CD4-positive, alpha-beta T cell treated with Interleukin-12 subunit alpha and Interleukin-12 subunit beta, for 1 hour (primary cell): ENCODE results near the gene ASAP3.

ENCODE experiments used
- DNase-seq: peaks from one replicate; pipeline ENCODE4 v3.0.0-alpha.2; 2020

The ASAP3 gene

DNA sequence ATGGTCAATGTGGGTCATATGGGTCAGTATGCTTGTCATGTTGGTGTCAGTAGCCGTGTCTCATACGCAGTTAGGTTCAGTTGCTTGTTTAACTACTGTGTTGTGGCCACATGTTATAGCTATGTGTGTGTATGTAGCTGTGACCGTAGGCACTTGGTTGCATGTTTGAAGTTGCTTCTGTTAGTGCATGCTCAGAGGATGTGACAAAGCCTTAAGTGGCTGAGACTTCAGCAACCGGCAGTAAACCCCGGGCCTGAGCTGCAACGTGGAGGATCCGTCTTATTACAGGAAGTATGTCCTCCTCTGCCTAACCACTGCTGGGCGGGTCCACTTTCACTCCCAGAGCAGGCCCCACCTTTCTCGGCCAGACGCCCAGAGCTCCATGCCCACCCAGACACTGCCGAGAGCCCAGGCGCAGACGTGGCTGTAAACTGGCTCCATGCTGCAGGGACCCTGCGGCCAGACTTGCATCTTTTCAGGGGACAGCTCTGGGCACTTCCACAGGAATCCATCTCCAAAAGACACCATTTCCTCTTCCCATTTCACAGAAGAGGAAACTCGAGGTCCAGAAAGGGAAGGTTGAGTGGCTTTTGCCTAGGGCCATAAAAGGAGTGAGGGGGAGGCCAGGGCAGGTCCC, 61.6 kb downstream of the ASAP3 start:
- DNase-seq = peak; percentile 42

DNA sequence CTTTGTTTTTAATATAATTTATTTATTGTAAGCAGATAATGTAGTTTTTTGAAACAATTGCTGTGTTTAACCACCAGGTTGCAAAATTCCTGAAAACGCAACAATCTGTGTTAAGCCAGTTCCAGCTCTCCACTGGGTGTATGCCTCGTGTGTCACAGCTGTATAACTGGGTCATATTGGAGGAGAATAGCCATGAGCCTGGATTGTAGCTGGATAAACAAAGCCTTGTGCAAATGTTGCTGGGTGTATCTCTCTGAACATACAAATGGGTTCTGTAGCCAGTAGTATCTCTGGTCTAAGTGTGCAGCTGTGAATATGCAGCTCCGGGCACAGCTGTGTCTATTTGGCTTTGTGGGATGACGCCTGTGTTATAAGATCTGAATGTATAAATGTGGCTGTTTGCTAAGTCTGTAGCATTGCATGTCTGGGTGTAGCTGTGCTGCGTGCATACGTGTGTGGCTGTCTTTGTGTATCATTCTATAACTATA, 62.2 kb downstream of the ASAP3 start:
- no peak for DNase-seq

GRCh38 chr1:23421343-23421742, 62.6 kb downstream of the ASAP3 start:
- DNase-seq = no peak

DNA sequence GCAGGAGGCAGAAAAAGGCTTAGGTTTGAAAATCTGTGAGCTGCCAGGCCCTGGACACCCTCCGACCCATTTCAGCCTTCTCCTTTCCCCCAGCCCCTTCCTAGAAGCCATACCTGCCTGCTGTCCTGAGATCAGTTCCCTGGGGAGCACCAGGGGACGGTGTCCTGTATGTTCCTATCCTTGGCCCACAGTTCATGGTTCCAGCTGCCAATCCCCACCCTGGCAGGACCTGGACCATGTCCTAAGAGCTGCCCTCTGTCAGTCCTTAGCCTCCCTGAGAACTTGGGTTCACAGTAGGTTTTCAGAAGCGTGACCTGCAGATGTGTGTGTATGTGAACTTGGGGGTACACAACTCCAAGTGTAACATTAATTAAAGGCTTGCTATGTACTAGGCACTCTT, 63.2 kb downstream of the ASAP3 start:
- no peak for DNase-seq

DNA sequence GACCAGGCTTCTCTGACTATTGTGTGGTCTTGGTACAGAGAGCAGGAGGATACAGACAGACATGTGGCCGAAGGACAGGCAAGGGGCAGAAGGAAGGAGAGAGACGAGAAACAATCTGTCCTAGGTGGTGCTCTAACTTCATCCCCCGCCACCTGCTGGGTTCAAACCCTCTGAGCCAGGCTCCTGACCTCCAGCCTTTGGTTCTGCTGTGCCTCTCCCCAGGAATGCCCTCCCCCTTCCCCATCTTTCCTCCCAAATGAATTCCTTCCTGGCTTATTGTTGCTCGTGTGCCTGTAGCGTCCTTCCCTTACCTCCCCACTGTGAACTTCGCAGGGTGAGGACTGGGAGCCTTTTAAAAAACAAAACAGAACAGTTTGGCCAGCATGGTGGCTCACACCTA, 64.8 kb downstream of the ASAP3 start:
- DNase-seq = no peak

GRCh38 chr1:23417570-23417969, 66.4 kb downstream of the ASAP3 start:
- DNase-seq = no peak

DNA sequence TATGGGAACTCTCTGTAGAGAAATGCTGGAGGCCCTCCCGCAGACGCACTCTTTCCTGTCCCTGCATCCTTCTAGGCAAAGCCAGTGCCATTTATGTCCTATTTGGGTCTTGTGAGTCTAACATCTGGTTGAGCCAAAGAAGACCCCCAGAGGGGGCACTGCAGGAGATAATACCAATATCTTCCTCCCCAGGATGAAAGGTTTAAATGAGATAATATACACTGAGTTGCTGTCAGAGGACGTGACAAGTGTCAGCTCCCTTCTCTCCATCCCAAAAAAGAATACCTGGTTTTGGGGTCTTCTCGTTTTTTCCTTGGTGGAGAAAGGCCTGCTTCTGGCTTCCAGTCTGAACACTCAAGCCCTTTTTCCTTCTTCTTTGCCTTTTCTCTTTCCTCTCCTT, 67.0 kb downstream of the ASAP3 start:
- DNase-seq = no peak

DNA sequence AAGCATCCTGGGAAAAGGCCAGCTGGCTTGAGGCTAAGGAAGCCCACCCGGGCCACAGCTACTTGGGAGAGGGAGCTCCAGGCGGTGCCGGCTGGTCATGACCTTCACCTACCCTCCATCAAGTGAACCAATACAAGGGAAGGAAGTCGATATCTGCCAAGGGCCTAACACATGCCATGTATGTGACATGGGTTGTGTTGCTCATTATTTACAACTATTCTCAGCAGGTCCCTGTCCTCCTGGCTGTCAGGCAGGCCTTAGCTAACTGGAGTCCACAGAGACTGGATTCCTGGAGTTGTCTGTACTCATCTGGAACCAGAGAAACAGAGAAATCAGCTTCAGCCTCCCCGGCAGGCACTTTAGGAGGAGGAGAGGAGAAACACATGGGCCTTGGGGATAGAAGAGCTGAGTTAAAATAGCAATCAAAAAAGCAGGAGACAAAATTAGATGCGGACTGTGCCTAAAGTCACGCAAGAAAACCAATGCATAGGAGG, 75.1 kb downstream of the ASAP3 start:
- DNase-seq = no peak

GRCh38 chr1:23407016-23407630, 76.9 kb downstream of the ASAP3 start:
- no peak for DNase-seq

- DNase-seq = no peak
These were observed 78.0 kb downstream of the ASAP3 start for GRCh38 chr1:23405946-23406345.

DNA sequence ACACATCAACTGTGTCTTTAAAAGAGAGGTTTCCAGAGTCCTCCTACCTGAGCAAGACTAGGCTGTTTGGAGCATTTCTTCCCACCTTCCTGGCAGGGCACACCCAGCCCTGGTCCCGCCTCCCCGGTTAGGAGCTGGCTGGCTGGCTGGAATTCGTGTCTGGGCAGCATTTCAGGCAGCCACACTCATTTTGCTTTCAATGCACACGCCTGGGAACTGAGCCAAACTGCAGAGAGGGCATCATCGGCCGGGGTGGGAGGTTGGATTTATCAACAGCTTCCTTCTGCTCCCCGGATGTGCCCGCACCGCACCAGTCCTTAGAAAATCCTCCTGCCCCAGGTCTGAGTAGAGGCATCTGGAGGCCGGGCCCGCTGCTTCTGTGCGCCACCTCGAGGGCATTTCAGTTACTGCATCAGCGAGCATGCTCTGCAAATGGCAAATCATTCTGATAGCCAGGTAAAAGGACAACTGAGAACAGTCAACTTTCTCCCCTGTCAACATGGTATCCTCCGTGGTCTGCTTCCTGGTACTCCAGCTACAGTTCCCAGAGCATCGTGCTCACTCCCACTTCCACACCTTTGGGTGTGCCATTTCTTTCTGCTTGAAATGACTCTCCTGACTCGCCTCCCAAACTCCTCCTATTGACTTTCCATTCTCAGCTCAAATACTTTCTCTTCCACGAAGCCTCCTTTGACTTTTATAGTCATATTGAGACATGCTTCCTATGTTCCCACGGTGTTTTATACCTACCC, 80.1 kb downstream of the ASAP3 start:
- DNase-seq = peak; percentile 80

GRCh38 chr1:23403355-23403734, 80.6 kb downstream of the ASAP3 start:
- DNase-seq = no peak

DNA sequence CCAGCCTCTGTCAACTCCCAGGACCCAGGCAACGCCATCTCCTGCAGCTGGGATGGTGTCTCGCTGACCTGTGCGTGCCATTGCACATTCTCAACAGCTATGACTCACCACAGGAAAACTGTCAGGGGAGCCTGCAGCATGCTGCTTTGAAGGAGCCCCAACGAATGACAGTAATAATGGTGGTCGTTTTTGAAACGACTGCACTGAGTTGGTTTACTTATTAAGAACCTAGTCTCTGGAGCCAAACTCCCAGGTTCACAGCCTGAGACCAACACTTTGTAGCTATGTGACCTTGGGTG, 81.0 kb downstream of the ASAP3 start:
- DNase-seq = no peak

GRCh38 chr1:23402286-23403037, 81.5 kb downstream of the ASAP3 start:
- no peak for DNase-seq

DNA sequence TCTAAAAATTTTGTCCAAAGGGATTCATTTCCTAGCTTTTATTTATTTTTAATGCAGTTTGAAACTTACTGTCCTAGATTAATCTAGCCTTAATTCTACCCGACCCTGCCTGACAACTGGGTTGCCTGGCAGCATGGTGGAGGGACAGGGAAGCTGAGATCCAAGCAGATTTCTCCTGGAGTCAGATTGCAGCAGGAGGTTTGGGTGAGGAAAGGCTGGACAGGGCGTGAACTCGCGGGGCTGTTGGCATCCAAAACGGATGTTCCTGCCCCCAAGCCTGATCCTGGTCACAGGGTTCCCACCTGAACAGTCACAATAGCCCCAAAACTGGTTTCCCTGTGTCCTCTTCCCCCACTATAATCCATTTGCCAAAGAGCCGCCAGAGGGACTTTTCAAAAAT, 82.7 kb downstream of the ASAP3 start:
- DNase-seq = no peak

- no peak for DNase-seq
These were observed 83.5 kb downstream of the ASAP3 start for GRCh38 chr1:23400324-23401114.

- no peak for DNase-seq
These were observed 84.8 kb downstream of the ASAP3 start for GRCh38 chr1:23399229-23399628.

- no peak for DNase-seq
These were observed 86.1 kb downstream of the ASAP3 start for GRCh38 chr1:23397908-23398307.

- DNase-seq = no peak
These were observed 87.6 kb downstream of the ASAP3 start for GRCh38 chr1:23396380-23396779.

DNA sequence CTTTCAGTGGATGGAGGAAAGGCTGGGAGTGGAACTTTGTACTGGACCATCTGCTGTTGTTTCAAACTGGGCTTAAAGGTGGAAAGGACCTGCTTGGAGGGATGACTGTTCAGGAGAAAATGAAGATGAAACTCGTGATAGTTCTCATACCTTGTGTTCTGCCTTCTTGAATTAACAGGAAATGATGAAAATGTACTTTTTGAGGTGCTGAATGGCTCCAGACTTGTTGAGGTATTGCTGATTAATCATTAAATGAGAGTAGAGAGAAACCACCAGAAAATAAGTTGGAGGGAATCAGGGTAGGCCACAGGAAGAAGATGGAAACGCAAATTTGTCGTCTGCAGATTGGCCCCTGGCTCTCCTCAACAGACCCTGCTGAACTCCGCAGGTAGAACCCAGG, 88.1 kb downstream of the ASAP3 start:
- no peak for DNase-seq

DNA sequence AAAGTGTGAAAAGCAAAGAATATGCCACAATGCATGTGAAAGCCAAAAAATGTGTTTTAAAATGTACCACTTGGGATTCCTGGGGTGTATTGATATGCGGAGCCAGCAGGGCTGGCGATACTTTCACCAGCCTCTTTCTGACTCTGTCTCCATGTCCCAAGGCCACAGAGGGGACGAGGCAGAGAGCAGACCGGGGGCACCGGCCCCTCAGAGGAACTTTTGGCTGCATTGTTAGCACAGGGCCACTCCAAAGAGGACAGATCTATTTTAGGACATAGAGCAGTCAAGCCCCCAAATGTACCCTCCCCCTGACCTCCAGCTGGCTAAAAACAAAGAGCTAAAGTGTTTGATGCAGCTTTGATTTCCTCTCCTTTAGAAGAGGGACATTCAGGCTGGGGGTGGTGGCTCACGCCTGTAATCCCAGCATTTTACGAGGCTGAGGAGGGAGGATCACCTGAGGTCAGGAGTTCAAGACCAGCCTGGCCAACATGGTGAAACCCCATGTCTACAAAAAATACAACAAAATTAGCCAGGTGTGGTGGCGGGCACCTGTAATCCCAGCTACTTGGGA, 88.7 kb downstream of the ASAP3 start:
- DNase-seq = no peak

GRCh38 chr1:23394684-23395083, 89.3 kb downstream of the ASAP3 start:
- no peak for DNase-seq
